Endothelial cell of umbilical vein (primary cell): ENCODE measurements around the gene CNTNAP2. TPM values are rescaled to one million over a fixed set of nuclear protein-coding genes. Genes with fewer than 3 reads are reported as not detected.

Source experiments
- BruUV-seq: library from RNA; stranded (reverse); fragments of 400-500 nt; replicated peaks from 2 replicates; lab custom pipeline; 2021; lab: Mats Ljungman, UMichigan
- CTCF ChIA-PET: fragments of 300-600, 350-600 bp; sonication (Branson Sonifier 250); formaldehyde crosslinking; loops from one replicate; lab custom pipeline; 2021; ENCODE audit warnings: antibody characterized with exemption, inconsistent platforms; lab: Charles Lee
- POLR2A ChIA-PET: fragments of 300-600, 350-600 bp; sonication (Branson Sonifier 250); formaldehyde crosslinking; loops from one replicate; lab custom pipeline; 2021; ENCODE audit warnings: antibody characterized with exemption, inconsistent platforms; lab: Charles Lee
- DNase-seq: peaks from one replicate; pipeline ENCODE4 v3.0.0-alpha.2; 2011; ENCODE audit warnings: low read depth, low spot score
- FAIRE-seq: peaks from 2 replicates; lab custom pipeline; 2011; peaks lifted over from hg19 to GRCh38; lab: Jason Lieb, UNC
- H2AFZ ChIP-seq: 2 replicates; pipeline ENCODE4 v1.6.0; 2012; ENCODE audit warnings: low read depth, low read length, control low read depth, inconsistent platforms
- H3K27ac ChIP-seq: 2 replicates; pipeline ENCODE4 v1.5.1; 2011; ENCODE audit warnings: low read depth, mild to moderate bottlenecking, control low read depth, low read length, moderate library complexity; ENCODE audit not compliant: insufficient read depth
- H3K27me3 ChIP-seq, 2 experiments: 2 replicates each; pipeline versions ENCODE4 v1.6.0 to v1.6.1; 2011; ENCODE audit warnings: low read length in 2 of 2, mixed read lengths in 1 of 2; ENCODE audit not compliant: control insufficient read depth in 2 of 2, insufficient read depth in 2 of 2
- H3K36me3 ChIP-seq, 2 experiments: 2 replicates in 1 of 2; 3 replicates in 1 of 2; pipeline ENCODE4 v1.5.1; 2011; ENCODE audit warnings: low read length in 2 of 2, mild to moderate bottlenecking in 1 of 2, moderate library complexity in 1 of 2; ENCODE audit not compliant: control insufficient read depth in 2 of 2, insufficient read depth in 2 of 2; ENCODE audit errors: extremely low read depth in 1 of 2
- H3K4me1 ChIP-seq: 3 replicates; pipeline ENCODE4 v1.5.1; 2011; ENCODE audit warnings: mild to moderate bottlenecking, low read length; ENCODE audit not compliant: control insufficient read depth, insufficient read depth; ENCODE audit errors: extremely low read depth
- H3K4me2 ChIP-seq: 2 replicates; pipeline ENCODE4 v1.6.1; 2011; ENCODE audit warnings: low read length, control low read depth, mixed read lengths; ENCODE audit not compliant: insufficient read depth
- H3K4me3 ChIP-seq, 3 experiments: fragments of 200-600 bp in 1 of 3; sonication (generic), shearing (Covaris generic) in 1 of 3; replicated peaks in 1 of 3; 2 replicates each; pipeline ENCODE4 v1.5.1; 2011 to 2016; ENCODE audit warnings: control low read depth in 3 of 3, low read length in 3 of 3, mild to moderate bottlenecking in 2 of 3, inconsistent platforms in 1 of 3, low read depth in 1 of 3, moderate library complexity in 1 of 3; ENCODE audit not compliant: insufficient read depth in 1 of 3
- H3K79me2 ChIP-seq: 2 replicates; pipeline ENCODE4 v1.6.0; 2012; ENCODE audit warnings: low read length, inconsistent platforms; ENCODE audit not compliant: control insufficient read depth, insufficient read depth
- H3K9ac ChIP-seq: replicated peaks from 2 replicates; pipeline ENCODE3; 2011; ENCODE audit warnings: low read length, control low read depth; ENCODE audit not compliant: insufficient read depth; ENCODE audit errors: extremely low read depth
- H3K9me1 ChIP-seq: replicated peaks from 3 replicates; pipeline ENCODE4 v1.6.0; 2011; ENCODE audit warnings: mild to moderate bottlenecking, low read length; ENCODE audit not compliant: control insufficient read depth, insufficient read depth; ENCODE audit errors: extremely low read depth
- H3K9me3 ChIP-seq: replicated peaks from 2 replicates; pipeline ENCODE4 v1.5.1; 2012; ENCODE audit warnings: low read length, inconsistent platforms; ENCODE audit not compliant: control insufficient read depth, insufficient read depth
- H4K20me1 ChIP-seq: replicated peaks from 2 replicates; pipeline ENCODE3; 2011; ENCODE audit warnings: mild to moderate bottlenecking, low read length; ENCODE audit not compliant: control insufficient read depth, insufficient read depth; ENCODE audit errors: extremely low read depth
- EZH2 ChIP-seq: IDR thresholded peaks from 2 replicates; pipeline ENCODE4 v1.6.1; 2012; ENCODE audit warnings: borderline replicate concordance, low read depth, mild to moderate bottlenecking, moderate library complexity, low read length, inconsistent platforms; ENCODE audit not compliant: severe bottlenecking
- FOS ChIP-seq: IDR thresholded peaks from 2 replicates; pipeline ENCODE4 v1.6.1; 2011; ENCODE audit warnings: mild to moderate bottlenecking, low read length, moderate library complexity, borderline replicate concordance; ENCODE audit not compliant: insufficient read depth
- GATA2 ChIP-seq: IDR thresholded peaks from 2 replicates; pipeline ENCODE4 v1.7.0; 2011; ENCODE audit warnings: low read depth, mild to moderate bottlenecking, moderate library complexity, mixed read lengths, low read length; ENCODE audit not compliant: insufficient read length, insufficient read depth
- JUN ChIP-seq: IDR thresholded peaks from 2 replicates; pipeline ENCODE4 v1.6.1; 2011; ENCODE audit warnings: borderline replicate concordance, low read depth; ENCODE audit not compliant: insufficient read length, insufficient read depth
- MYC ChIP-seq: IDR thresholded peaks from one replicate; pipeline ENCODE4 v1.6.1; 2011; ENCODE audit warnings: mild to moderate bottlenecking, low read depth, low read length
- POLR2A ChIP-seq: IDR thresholded peaks from 2 replicates; pipeline ENCODE4 v1.6.1; 2012; ENCODE audit warnings: low read depth, mild to moderate bottlenecking, control low read depth, low read length
- POLR2AphosphoS5 ChIP-seq: IDR thresholded peaks from 2 replicates; pipeline ENCODE4 v1.6.1; 2012; ENCODE audit warnings: low read depth, mild to moderate bottlenecking, control low read depth, low read length, moderate library complexity; ENCODE audit not compliant: insufficient read depth
- dilution Hi-C: fragments of 300-500 bp; cut with MboI; formaldehyde crosslinking; loops from one replicate; pipeline ENCODE4 v1.15.0; 2019; ENCODE audit warnings: low sequenced_read_pairs; ENCODE audit not compliant: extremely low pct_ligation_motif_present
- intact Hi-C: fragments of 100-400 bp; cut with micrococcal nuclease; formaldehyde crosslinking; loops from one replicate; pipeline ENCODE4 v1.10.0; 2022
- polyA plus RNA-seq, 4 experiments: library from polyadenylated mRNA; depleted of rRNA in 3 of 4; stranded (reverse) in 3 of 4; unstranded in 1 of 4; fragments of >200 nt; gene quantifications; 2 replicates each; pipeline versions ENCODE4 v1.2.1 to v1.2.3, GENCODE V29; 2011 to 2012; ENCODE audit warnings: missing spikeins in 1 of 4
- total RNA-seq: library from RNA; stranded (reverse); gene quantifications from 2 replicates; pipeline ENCODE4 v1.2.3, GENCODE V29; 2021
- TF ChIP-seq, protein P1 (sequence below), 2 donors: IDR thresholded peaks; 1 replicate in 1 of 2; 2 replicates in 1 of 2; pipeline ENCODE4 v1.5.1; 2011; ENCODE audit warnings: low read length in 2 of 2, mild to moderate bottlenecking in 2 of 2, moderate library complexity in 2 of 2, control low read depth in 1 of 2, inconsistent platforms in 1 of 2, low read depth in 1 of 2; ENCODE audit not compliant: insufficient read depth in 1 of 2; ENCODE audit errors: extremely low read depth in 1 of 2
- TF ChIP-seq, protein P2 (sequence below): IDR thresholded peaks from 2 replicates; pipeline ENCODE4 v1.6.1; 2011; ENCODE audit not compliant: insufficient read depth, insufficient read length

The CNTNAP2 gene
- total and polyA plus RNA-seq, 2 donors (not counting 3 experiments of a cell fraction or from before 2014, with no cell fraction given), result not detected

DNA sequence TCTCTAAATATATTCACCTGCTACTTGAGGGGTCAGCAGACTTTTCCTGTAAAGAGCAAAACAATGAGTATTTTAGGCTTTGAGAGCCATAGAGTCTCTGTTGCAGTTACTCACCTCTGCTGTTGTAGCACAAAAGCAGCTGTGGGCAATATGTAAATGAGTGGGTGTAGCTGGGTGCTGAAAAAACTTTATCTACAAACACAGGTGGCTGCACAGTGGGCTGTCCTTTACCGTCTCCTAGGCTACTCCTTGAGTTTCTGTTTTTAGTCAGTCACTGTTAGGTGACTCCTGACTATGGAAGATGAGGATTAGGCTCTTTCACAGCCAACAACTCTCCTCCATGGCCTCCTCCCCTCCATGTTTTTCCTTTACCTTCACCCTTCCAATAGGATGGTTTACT, 2187.9 kb downstream of the CNTNAP2 start:
- CTCF ChIA-PET, result no interaction called here
- Histone ChIP-seq H3K4me1 (no peaks in the 10 kb centered on the region), H3K27me3 (no peaks in the 10 kb centered on the region), H3K79me2 (no peaks in the 10 kb centered on the region), H3K9me1 (no peaks in the 10 kb centered on the region), H2AFZ (no peak overlapping the region), H3K27ac (no peak overlapping the region), H3K36me3 (no peaks in the 10 kb centered on the region), H4K20me1 (no peaks in the 10 kb centered on the region), H3K4me2 (no peak overlapping the region), H3K9me3 (no peaks in the 10 kb centered on the region), H3K4me3 (no peak overlapping the region), H3K9ac (no peak overlapping the region)
- FAIRE-seq, result no peak
- BruUV-seq, result no TSS peak
- DNase-seq, result no peak
- dilution Hi-C loops (no loop called here), intact Hi-C loops (no loop called here)
- POLR2A ChIA-PET, result no interaction called here
- no peak for TF ChIP-seq JUN
- TF ChIP-seq, protein P1, sequence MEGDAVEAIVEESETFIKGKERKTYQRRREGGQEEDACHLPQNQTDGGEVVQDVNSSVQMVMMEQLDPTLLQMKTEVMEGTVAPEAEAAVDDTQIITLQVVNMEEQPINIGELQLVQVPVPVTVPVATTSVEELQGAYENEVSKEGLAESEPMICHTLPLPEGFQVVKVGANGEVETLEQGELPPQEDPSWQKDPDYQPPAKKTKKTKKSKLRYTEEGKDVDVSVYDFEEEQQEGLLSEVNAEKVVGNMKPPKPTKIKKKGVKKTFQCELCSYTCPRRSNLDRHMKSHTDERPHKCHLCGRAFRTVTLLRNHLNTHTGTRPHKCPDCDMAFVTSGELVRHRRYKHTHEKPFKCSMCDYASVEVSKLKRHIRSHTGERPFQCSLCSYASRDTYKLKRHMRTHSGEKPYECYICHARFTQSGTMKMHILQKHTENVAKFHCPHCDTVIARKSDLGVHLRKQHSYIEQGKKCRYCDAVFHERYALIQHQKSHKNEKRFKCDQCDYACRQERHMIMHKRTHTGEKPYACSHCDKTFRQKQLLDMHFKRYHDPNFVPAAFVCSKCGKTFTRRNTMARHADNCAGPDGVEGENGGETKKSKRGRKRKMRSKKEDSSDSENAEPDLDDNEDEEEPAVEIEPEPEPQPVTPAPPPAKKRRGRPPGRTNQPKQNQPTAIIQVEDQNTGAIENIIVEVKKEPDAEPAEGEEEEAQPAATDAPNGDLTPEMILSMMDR (IDR thresholded peaks at IDR 0.05; ENCODE audit: extremely low read depth in 1 of 2, insufficient read depth in 1 of 2, low read depth in 1 of 2, low read length in 2 of 2), result no peak
- TF ChIP-seq MYC, result no peak
- TF ChIP-seq FOS, result no peak
- TF ChIP-seq GATA2, result no peak
- no peak for TF ChIP-seq EZH2
- TF ChIP-seq POLR2A, result no peak
- TF ChIP-seq, protein P2, sequence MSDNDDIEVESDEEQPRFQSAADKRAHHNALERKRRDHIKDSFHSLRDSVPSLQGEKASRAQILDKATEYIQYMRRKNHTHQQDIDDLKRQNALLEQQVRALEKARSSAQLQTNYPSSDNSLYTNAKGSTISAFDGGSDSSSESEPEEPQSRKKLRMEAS, result no peak
- TF ChIP-seq POLR2AphosphoS5, result no peak
